ENCODE results near the gene RIPK3.

The RIPK3 gene

GRCh38 chr14:24325041-24325530 lies 14.7 kb downstream of the RIPK3 start:
- WGBS, 2 experiments, result 90 to 93% methylated on average over 5 of the region's 5 CpGs
- Histone ChIP-seq H3K27me3 (ENCODE audit: control insufficient read depth, insufficient read depth, low read length, poor library complexity, severe bottlenecking) (peaks cover 13% of the 10 kb centered on the region), H3K4me3 (ENCODE audit: insufficient read depth, low read depth, low read length) (no peak overlapping the region), H3K27ac (ENCODE audit: insufficient read depth, low read depth, low read length, poor library complexity, severe bottlenecking) (no peak overlapping the region), H3K36me3 (ENCODE audit: control insufficient read depth, insufficient read depth, low read length) (no peaks in the 10 kb centered on the region), H3K9me3 (ENCODE audit: control insufficient read depth, low read length) (no peaks in the 10 kb centered on the region), H3K4me1 (ENCODE audit: control insufficient read depth, insufficient read depth, low read length) (no peaks in the 10 kb centered on the region)

GRCh38 chr14:24324024-24324423 lies 15.8 kb downstream of the RIPK3 start:
- 82 to 84% methylated on average over 5 to 6 of the region's 6 CpGs for WGBS, 2 experiments
- Histone ChIP-seq H3K36me3 (ENCODE audit: control insufficient read depth, insufficient read depth, low read length) (no peaks in the 10 kb centered on the region), H3K27me3 (ENCODE audit: control insufficient read depth, insufficient read depth, low read length, poor library complexity, severe bottlenecking) (peaks cover 7% of the 10 kb centered on the region), H3K4me1 (ENCODE audit: control insufficient read depth, insufficient read depth, low read length) (no peaks in the 10 kb centered on the region), H3K4me3 (ENCODE audit: insufficient read depth, low read depth, low read length) (no peak overlapping the region), H3K27ac (ENCODE audit: insufficient read depth, low read depth, low read length, poor library complexity, severe bottlenecking) (no peak overlapping the region), H3K9me3 (ENCODE audit: control insufficient read depth, low read length) (no peaks in the 10 kb centered on the region)

GRCh38 chr14:24323341-24323740 lies 16.4 kb downstream of the RIPK3 start:
- 75 to 76% methylated on average over 3 of the region's 3 CpGs for WGBS, 2 experiments

DNA sequence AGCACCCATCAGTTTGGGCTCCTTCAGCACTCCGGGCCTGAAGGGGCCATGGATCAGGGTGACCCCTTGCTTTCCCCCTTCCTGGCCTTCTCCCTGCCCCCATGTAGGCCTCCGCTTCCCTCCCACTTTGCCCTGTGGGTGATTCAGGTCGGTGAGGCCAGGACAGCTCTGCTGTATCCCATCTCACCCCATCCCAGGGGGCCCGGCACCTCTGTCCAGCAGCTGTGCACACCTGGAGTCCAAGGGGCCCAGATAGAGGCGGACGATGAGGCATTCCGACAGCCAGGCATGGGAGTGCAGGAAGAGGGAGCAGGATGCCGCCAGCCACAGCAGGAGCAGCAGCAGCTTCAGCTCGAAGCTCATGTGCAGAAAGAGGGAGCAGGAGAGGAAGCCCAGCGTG lies 17.1 kb downstream of the RIPK3 start:
- Histone ChIP-seq H3K27me3 (ENCODE audit: control insufficient read depth, insufficient read depth, low read length, poor library complexity, severe bottlenecking) (peaks cover 14% of the 10 kb centered on the region), H3K4me3 (ENCODE audit: insufficient read depth, low read depth, low read length) (no peak overlapping the region), H3K9me3 (ENCODE audit: control insufficient read depth, low read length) (no peaks in the 10 kb centered on the region), H3K4me1 (ENCODE audit: control insufficient read depth, insufficient read depth, low read length) (no peaks in the 10 kb centered on the region), H3K36me3 (ENCODE audit: control insufficient read depth, insufficient read depth, low read length) (no peaks in the 10 kb centered on the region), H3K27ac (ENCODE audit: insufficient read depth, low read depth, low read length, poor library complexity, severe bottlenecking) (no peak overlapping the region)
- WGBS, 2 experiments, result 88 to 90% methylated on average over 10 of the region's 10 CpGs

More at GRCh38 chr14:24323341-24323740, 16.4 kb downstream of the RIPK3 start:
- H3K4me1 ChIP-seq (ENCODE audit: control insufficient read depth, insufficient read depth, low read length), result no peaks in the 10 kb centered on the region
- no peaks in the 10 kb centered on the region for H3K36me3 ChIP-seq (ENCODE audit: control insufficient read depth, insufficient read depth, low read length)
- peaks cover 13% of the 10 kb centered on the region for H3K27me3 ChIP-seq (ENCODE audit: control insufficient read depth, insufficient read depth, low read length, poor library complexity, severe bottlenecking)
- no peak overlapping the region for H3K4me3 ChIP-seq (ENCODE audit: insufficient read depth, low read depth, low read length)
- no peak overlapping the region for H3K27ac ChIP-seq (ENCODE audit: insufficient read depth, low read depth, low read length, poor library complexity, severe bottlenecking)
- H3K9me3 ChIP-seq (ENCODE audit: control insufficient read depth, low read length), result no peaks in the 10 kb centered on the region

- Histone ChIP-seq H3K4me3 (ENCODE audit: insufficient read depth, low read depth, low read length) (no peak overlapping the region), H3K4me1 (ENCODE audit: control insufficient read depth, insufficient read depth, low read length) (no peaks in the 10 kb centered on the region), H3K9me3 (ENCODE audit: control insufficient read depth, low read length) (no peaks in the 10 kb centered on the region), H3K36me3 (ENCODE audit: control insufficient read depth, insufficient read depth, low read length) (no peaks in the 10 kb centered on the region), H3K27me3 (ENCODE audit: control insufficient read depth, insufficient read depth, low read length, poor library complexity, severe bottlenecking) (peaks cover 14% of the 10 kb centered on the region), H3K27ac (ENCODE audit: insufficient read depth, low read depth, low read length, poor library complexity, severe bottlenecking) (no peak overlapping the region)
- WGBS, 2 experiments, result 83 to 84% methylated on average over 13 of the region's 14 CpGs
These were observed 18.4 kb downstream of the RIPK3 start for GRCh38 chr14:24321212-24321975.

- no peaks in the 10 kb centered on the region for H3K9me3 ChIP-seq (ENCODE audit: control insufficient read depth, low read length)
- no peak overlapping the region for H3K27ac ChIP-seq (ENCODE audit: insufficient read depth, low read depth, low read length, poor library complexity, severe bottlenecking)
- no peaks in the 10 kb centered on the region for H3K36me3 ChIP-seq (ENCODE audit: control insufficient read depth, insufficient read depth, low read length)
- no peaks in the 10 kb centered on the region for H3K4me1 ChIP-seq (ENCODE audit: control insufficient read depth, insufficient read depth, low read length)
- peaks cover 14% of the 10 kb centered on the region for H3K27me3 ChIP-seq (ENCODE audit: control insufficient read depth, insufficient read depth, low read length, poor library complexity, severe bottlenecking)
- no peak overlapping the region for H3K4me3 ChIP-seq (ENCODE audit: insufficient read depth, low read depth, low read length)
- WGBS, 2 experiments, result 90 to 91% methylated on average over 3 of the region's 3 CpGs
These were observed 22.5 kb downstream of the RIPK3 start for GRCh38 chr14:24317141-24317928.

DNA sequence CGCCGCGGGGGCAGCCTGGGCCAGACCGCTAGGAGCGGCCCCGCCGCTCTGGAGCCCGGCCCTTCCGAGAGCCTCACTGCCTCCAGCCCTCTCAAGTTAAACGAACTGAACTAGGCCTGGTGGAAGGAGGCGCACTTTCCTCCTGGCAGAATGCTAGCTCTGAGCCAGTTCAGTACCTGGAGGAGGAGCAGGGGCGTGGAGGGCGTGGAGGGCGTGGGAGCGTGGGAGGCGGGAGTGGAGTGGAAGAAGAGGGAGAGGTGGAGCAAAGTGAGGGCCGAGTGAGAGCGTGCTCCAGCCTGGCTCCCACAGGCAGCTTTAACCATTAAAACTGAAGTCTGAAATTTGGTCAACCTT lies 23.2 kb downstream of the RIPK3 start:
- H3K9me3 ChIP-seq (ENCODE audit: control insufficient read depth, low read length), result no peaks in the 10 kb centered on the region
- no peak overlapping the region for H3K4me3 ChIP-seq (ENCODE audit: insufficient read depth, low read depth, low read length)
- H3K27ac ChIP-seq (ENCODE audit: insufficient read depth, low read depth, low read length, poor library complexity, severe bottlenecking), result no peak overlapping the region
- no peaks in the 10 kb centered on the region for H3K36me3 ChIP-seq (ENCODE audit: control insufficient read depth, insufficient read depth, low read length)
- peaks cover 14% of the 10 kb centered on the region for H3K27me3 ChIP-seq (ENCODE audit: control insufficient read depth, insufficient read depth, low read length, poor library complexity, severe bottlenecking)
- H3K4me1 ChIP-seq (ENCODE audit: control insufficient read depth, insufficient read depth, low read length), result no peaks in the 10 kb centered on the region
- WGBS, 2 experiments, result 95% methylated on average over 18 of the region's 18 CpGs

DNA sequence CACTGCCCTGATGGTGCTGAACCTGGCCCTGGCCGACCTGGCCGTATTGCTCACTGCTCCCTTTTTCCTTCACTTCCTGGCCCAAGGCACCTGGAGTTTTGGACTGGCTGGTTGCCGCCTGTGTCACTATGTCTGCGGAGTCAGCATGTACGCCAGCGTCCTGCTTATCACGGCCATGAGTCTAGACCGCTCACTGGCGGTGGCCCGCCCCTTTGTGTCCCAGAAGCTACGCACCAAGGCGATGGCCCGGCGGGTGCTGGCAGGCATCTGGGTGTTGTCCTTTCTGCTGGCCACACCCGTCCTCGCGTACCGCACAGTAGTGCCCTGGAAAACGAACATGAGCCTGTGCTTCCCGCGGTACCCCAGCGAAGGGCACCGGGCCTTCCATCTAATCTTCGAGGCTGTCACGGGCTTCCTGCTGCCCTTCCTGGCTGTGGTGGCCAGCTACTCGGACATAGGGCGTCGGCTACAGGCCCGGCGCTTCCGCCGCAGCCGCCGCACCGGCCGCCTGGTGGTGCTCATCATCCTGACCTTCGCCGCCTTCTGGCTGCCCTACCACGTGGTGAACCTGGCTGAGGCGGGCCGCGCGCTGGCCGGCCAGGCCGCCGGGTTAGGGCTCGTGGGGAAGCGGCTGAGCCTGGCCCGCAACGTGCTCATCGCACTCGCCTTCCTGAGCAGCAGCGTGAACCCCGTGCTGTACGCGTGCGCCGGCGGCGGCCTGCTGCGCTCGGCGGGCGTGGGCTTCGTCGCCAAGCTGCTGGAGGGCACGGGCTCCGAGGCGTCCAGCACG lies 23.8 kb downstream of the RIPK3 start:
- WGBS, 2 experiments, result 93 to 94% methylated on average over 70 of the region's 70 CpGs
- Histone ChIP-seq H3K4me3 (ENCODE audit: insufficient read depth, low read depth, low read length) (no peak overlapping the region), H3K36me3 (ENCODE audit: control insufficient read depth, insufficient read depth, low read length) (no peaks in the 10 kb centered on the region), H3K27ac (ENCODE audit: insufficient read depth, low read depth, low read length, poor library complexity, severe bottlenecking) (no peak overlapping the region), H3K4me1 (ENCODE audit: control insufficient read depth, insufficient read depth, low read length) (no peaks in the 10 kb centered on the region), H3K9me3 (ENCODE audit: control insufficient read depth, low read length) (no peaks in the 10 kb centered on the region), H3K27me3 (ENCODE audit: control insufficient read depth, insufficient read depth, low read length, poor library complexity, severe bottlenecking) (peaks cover 14% of the 10 kb centered on the region)

DNA sequence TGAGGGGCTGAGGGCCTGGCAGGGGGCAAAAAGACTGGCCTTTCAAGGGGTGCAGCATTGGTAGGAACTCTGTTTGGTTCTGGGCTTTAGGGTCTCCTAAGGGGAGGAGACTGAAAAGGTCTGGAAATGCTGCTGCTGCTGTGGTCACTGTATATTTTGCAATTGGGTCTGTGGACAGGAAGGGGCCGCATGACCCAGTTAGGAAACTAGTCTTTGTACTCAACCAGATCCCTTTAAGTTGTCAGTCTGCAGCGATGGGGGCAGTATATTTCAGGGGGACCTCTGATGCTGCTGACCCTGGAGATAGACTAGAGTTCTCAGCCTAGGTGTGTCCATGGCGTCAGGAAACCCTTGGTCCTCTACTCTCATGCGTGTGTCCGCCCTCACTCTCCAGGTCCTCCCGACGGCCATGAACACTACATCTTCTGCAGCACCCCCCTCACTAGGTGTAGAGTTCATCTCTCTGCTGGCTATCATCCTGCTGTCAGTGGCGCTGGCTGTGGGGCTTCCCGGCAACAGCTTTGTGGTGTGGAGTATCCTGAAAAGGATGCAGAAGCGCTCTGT lies 24.5 kb downstream of the RIPK3 start:
- H3K36me3 ChIP-seq (ENCODE audit: control insufficient read depth, insufficient read depth, low read length), result no peaks in the 10 kb centered on the region
- no peak overlapping the region for H3K4me3 ChIP-seq (ENCODE audit: insufficient read depth, low read depth, low read length)
- H3K4me1 ChIP-seq (ENCODE audit: control insufficient read depth, insufficient read depth, low read length), result no peaks in the 10 kb centered on the region
- peaks cover 11% of the 10 kb centered on the region for H3K27me3 ChIP-seq (ENCODE audit: control insufficient read depth, insufficient read depth, low read length, poor library complexity, severe bottlenecking)
- no peak overlapping the region for H3K27ac ChIP-seq (ENCODE audit: insufficient read depth, low read depth, low read length, poor library complexity, severe bottlenecking)
- H3K9me3 ChIP-seq (ENCODE audit: control insufficient read depth, low read length), result no peaks in the 10 kb centered on the region
- WGBS, 2 experiments, result 90 to 92% methylated on average over 10 of the region's 10 CpGs

Data from ectodermal cell (in vitro differentiated cells).